Glutamatergic neuron (in vitro differentiated cells): Measurements from ENCODE around the gene TINCR. TPM values are rescaled to one million over a fixed set of nuclear protein-coding genes. Genes with fewer than 3 reads are reported as not detected.
A peak's percentile ranks its signal among the peaks of the same experiment; 100 is the strongest.

Source experiments
- DNase-seq: peaks from one replicate; pipeline ENCODE4 v3.0.0; 2022
- H3K27ac Mint-ChIP-seq: one replicate; pipeline ENCODE4 v1.8.0; 2020; ENCODE audit warnings: mild to moderate bottlenecking, mixed read lengths, inconsistent platforms; ENCODE audit not compliant: unreplicated experiment
- H3K27me3 Mint-ChIP-seq: one replicate; pipeline ENCODE4 v1.8.0; 2020; ENCODE audit warnings: mild to moderate bottlenecking, moderate library complexity, mixed read lengths, inconsistent platforms; ENCODE audit not compliant: unreplicated experiment
- H3K36me3 Mint-ChIP-seq: one replicate; pipeline ENCODE4 v1.8.0; 2020; ENCODE audit warnings: mild to moderate bottlenecking, mixed read lengths, inconsistent platforms; ENCODE audit not compliant: unreplicated experiment
- H3K4me1 Mint-ChIP-seq: one replicate; pipeline ENCODE4 v1.8.0; 2020; ENCODE audit warnings: mild to moderate bottlenecking, low read depth, mixed read lengths, inconsistent platforms; ENCODE audit not compliant: unreplicated experiment
- H3K4me3 Mint-ChIP-seq: one replicate; pipeline ENCODE4 v1.8.0; 2020; ENCODE audit warnings: mild to moderate bottlenecking, mixed read lengths, inconsistent platforms; ENCODE audit not compliant: unreplicated experiment
- H3K9me3 Mint-ChIP-seq: one replicate; pipeline ENCODE4 v1.8.0; 2020; ENCODE audit warnings: mild to moderate bottlenecking, moderate library complexity, mixed read lengths, inconsistent platforms; ENCODE audit not compliant: unreplicated experiment
- CTCF ChIP-seq: fragments of 200-600 bp; sonication (generic); IDR thresholded peaks from one replicate; pipeline ENCODE4 v1.5.0; 2021; ENCODE audit not compliant: partially characterized antibody, unreplicated experiment
- total RNA-seq: library from RNA; stranded (reverse); fragmentation: NEBNext Ultra II Directional; extraction: Animal tissue kit (Norgen Biotek cat#: 25700); gene quantifications from one replicate; pipeline ENCODE4 v1.2.1, GENCODE V29; 2021; ENCODE audit not compliant: unreplicated experiment

TINCR gene
- total RNA-seq, 1 donor from 2014 or later = 1.0 TPM

GRCh38 chr19:5553892-5554291 lies 13.9 kb downstream of the TINCR start:
- H3K36me3 Mint-ChIP-seq = no peaks in the 10 kb centered on the region
- peaks cover 7% of the 10 kb centered on the region for H3K9me3 Mint-ChIP-seq
- peaks cover 12% of the 10 kb centered on the region for H3K4me1 Mint-ChIP-seq
- H3K4me3 Mint-ChIP-seq = no peak overlapping the region
- DNase-seq = no peak
- no peak for TF ChIP-seq CTCF
- H3K27ac Mint-ChIP-seq = no peak overlapping the region
- H3K27me3 Mint-ChIP-seq = peaks cover 4% of the 10 kb centered on the region

- no peaks in the 10 kb centered on the region for H3K36me3 Mint-ChIP-seq
- DNase-seq = peak; percentile 53
- peak overlapping the region; percentile 59 for H3K27ac Mint-ChIP-seq
- H3K27me3 Mint-ChIP-seq = peaks cover 6% of the 10 kb centered on the region
- peaks cover 1% of the 10 kb centered on the region for H3K9me3 Mint-ChIP-seq
- no peak overlapping the region for H3K4me3 Mint-ChIP-seq
- TF ChIP-seq CTCF = peak; percentile 57
- H3K4me1 Mint-ChIP-seq = peaks cover 17% of the 10 kb centered on the region
These were observed 19.9 kb downstream of the TINCR start for GRCh38 chr19:5547881-5548280.

- no peak for TF ChIP-seq CTCF
- H3K36me3 Mint-ChIP-seq = no peaks in the 10 kb centered on the region
- no peak overlapping the region for H3K27ac Mint-ChIP-seq
These were observed 21.8 kb downstream of the TINCR start for GRCh38 chr19:5545984-5546383.

GRCh38 chr19:5545051-5545450 lies 22.7 kb downstream of the TINCR start:
- H3K27me3 Mint-ChIP-seq = peaks cover 4% of the 10 kb centered on the region
- peaks cover 1% of the 10 kb centered on the region for H3K9me3 Mint-ChIP-seq
- no peak overlapping the region for H3K27ac Mint-ChIP-seq
- H3K36me3 Mint-ChIP-seq = no peaks in the 10 kb centered on the region
- no peak for DNase-seq
- H3K4me3 Mint-ChIP-seq = no peak overlapping the region
- TF ChIP-seq CTCF = no peak
- peaks cover 7% of the 10 kb centered on the region for H3K4me1 Mint-ChIP-seq

More at GRCh38 chr19:5545984-5546383, 21.8 kb downstream of the TINCR start:
- Mint-ChIP-seq H3K4me1 (peaks cover 7% of the 10 kb centered on the region), H3K4me3 (no peak overlapping the region), H3K9me3 (peaks cover 1% of the 10 kb centered on the region), H3K27me3 (peaks cover 4% of the 10 kb centered on the region)
- no peak for DNase-seq

- DNase-seq = no peak
- Mint-ChIP-seq H3K36me3 (no peaks in the 10 kb centered on the region), H3K27me3 (peaks cover 1% of the 10 kb centered on the region), H3K4me1 (peaks cover 5% of the 10 kb centered on the region), H3K9me3 (peaks cover 1% of the 10 kb centered on the region), H3K27ac (no peak overlapping the region), H3K4me3 (no peak overlapping the region)
- no peak for TF ChIP-seq CTCF
These were observed 25.1 kb downstream of the TINCR start for GRCh38 chr19:5542665-5543064.
